Epithelial cell of proximal tubule (primary cell): Measurements from ENCODE around the gene PDE3A. TPM values are rescaled to one million over a fixed set of nuclear protein-coding genes. Genes with fewer than 3 reads are reported as not detected.

Experiments used
- DNase-seq: peaks from one replicate; pipeline ENCODE4 v3.0.0-alpha.2; 2011; ENCODE audit warnings: low read depth
- H3K4me3 ChIP-seq: 2 replicates; pipeline ENCODE4 v1.5.1; 2011; ENCODE audit warnings: low read depth, mild to moderate bottlenecking, low read length
- CTCF ChIP-seq: conservative IDR thresholded peaks from 2 replicates; pipeline ENCODE4 v1.5.1; 2012; ENCODE audit warnings: low read depth, mild to moderate bottlenecking, low read length
- total RNA-seq: library from RNA; depleted of rRNA; stranded (reverse); fragments of >200 nt; gene quantifications from 2 replicates; pipeline ENCODE4 v1.2.3, GENCODE V29; 2015

Gene PDE3A
- total RNA-seq, 1 donor from 2014 or later = 1.6 TPM

DNA sequence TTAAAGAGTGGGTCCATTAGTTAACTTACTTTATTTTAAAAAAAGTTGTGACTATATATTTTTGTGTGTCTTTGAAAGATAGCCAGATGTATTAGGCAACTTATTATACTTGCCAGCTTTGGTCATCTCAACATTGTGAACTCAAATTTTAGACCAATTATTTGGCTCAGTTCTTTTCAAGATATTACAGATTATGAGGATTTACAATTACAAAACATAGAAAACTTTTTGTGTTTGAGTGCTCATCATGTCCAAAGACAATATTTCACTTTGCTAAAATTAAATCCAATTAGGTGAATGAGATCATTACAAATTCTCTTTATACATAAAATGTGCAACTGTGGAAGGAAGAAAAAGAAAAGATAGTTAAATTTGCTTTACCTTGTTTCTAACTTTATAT is 18.3 kb upstream of the PDE3A start:
- H3K4me3 ChIP-seq = no peak overlapping the region
- no peak for TF ChIP-seq CTCF
- DNase-seq = no peak

- no peak for DNase-seq
- no peak overlapping the region for H3K4me3 ChIP-seq
- no peak for TF ChIP-seq CTCF
Measured at GRCh38 chr12:20350495-20350894, 17.8 kb upstream of the PDE3A start.

DNA sequence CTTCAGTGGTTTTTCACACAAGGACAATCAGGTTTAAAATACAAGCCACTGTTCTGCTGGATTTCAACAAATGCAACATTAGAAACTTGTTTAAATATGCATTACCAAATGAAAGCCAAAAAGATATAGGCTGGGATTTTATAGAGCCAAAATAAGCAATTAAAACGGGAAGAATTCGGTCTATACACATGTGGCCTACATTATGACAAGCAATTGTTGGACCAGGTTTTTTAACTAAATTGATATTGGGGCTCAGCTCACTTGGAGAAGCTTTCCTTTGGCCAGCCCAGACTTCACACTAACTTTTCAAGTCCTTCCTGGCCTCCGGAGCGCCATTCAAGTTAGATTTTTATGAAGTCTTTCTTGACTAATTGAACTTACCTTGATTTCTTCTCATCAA is 16.9 kb upstream of the PDE3A start:
- no peak overlapping the region for H3K4me3 ChIP-seq
- TF ChIP-seq CTCF = no peak
- no peak for DNase-seq

DNA sequence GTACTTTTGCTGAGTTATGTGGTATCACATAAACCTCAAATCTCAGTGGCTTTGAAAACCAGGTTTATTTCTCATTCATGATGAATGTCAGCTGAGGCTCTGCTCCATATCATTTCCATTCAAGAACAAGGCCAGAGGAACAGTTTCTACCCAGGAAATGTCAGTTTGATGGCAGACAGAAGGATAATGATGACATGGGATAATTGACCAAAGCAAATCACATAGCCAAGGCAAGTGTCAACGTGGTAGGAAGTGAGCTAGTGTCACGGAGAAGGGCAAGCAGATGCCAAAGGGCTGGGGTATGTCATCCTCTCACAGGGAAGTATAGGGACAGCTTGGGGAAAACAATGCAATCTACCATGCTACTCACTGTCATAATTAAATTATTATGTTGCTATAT is 12.3 kb upstream of the PDE3A start:
- no peak for TF ChIP-seq CTCF
- H3K4me3 ChIP-seq = no peak overlapping the region
- no peak for DNase-seq

- TF ChIP-seq CTCF = no peak
- DNase-seq = no peak
- H3K4me3 ChIP-seq = no peak overlapping the region
Measured at GRCh38 chr12:20360407-20360806, 7.9 kb upstream of the PDE3A start.

DNA sequence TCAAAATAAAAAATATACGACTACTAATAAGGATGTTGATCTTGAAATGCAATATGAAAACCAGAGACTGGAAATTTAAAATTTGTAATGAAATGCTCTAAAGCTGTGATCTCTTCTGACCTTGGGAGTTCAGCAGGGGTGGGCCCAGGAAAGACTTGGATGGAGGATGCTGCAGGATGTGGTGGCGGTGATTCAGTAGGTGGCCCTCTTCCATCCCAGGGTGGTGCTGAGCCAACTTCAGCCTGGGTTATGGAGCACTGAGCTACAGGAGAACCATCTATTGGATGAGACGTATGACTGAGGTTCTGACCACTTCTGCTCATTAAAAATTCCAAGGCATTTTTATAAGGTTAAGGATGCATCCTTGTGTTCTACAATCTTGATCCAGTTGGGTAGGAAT is 6.9 kb upstream of the PDE3A start:
- no peak overlapping the region for H3K4me3 ChIP-seq
- DNase-seq = no peak
- TF ChIP-seq CTCF = no peak

GRCh38 chr12:20364501-20364900 is 3.8 kb upstream of the PDE3A start:
- H3K4me3 ChIP-seq = no peak overlapping the region
- TF ChIP-seq CTCF = no peak
- DNase-seq = no peak
